ENCODE measurements around the gene ISL2.

The ISL2 gene

DNA sequence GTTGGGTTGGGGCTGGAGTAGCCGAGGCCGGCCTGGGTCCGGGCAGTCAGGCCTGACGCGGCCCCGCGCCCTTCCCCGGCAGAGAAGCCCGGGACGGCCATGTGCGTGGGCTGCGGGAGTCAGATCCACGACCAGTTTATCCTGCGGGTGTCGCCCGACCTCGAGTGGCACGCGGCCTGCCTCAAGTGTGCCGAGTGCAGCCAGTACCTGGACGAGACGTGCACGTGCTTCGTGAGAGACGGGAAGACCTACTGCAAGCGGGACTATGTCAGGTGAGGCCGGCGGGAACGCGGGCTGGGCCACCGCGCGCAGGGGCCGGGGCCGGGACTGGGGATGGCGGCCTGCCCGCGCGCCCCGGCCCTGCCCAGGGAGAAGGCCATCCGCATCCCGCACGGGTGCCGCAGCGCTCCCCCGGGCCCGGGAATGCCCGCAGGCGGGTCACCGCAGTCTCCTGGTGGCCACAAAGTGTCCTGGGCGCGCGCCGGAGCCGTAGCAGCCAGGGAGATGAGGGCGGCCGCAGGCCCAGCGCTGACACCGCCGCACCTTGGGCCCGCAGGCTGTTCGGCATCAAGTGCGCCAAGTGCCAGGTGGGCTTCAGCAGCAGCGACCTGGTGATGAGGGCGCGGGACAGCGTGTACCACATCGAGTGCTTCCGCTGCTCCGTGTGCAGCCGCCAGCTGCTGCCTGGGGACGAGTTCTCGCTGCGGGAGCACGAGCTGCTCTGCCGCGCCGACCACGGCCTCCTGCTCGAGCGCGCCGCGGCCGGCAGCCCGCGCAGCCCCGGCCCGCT lies 1.3 kb downstream of the ISL2 start:
- Histone ChIP-seq H3K27ac (ENCODE audit: low read depth, low read length, poor library complexity, severe bottlenecking) (no peak overlapping the region), H3K36me3 (ENCODE audit: insufficient read depth, low read length) (no peaks in the 10 kb centered on the region), H3K79me2 (ENCODE audit: insufficient read depth, low read length) (no peaks in the 10 kb centered on the region), H3K27me3 (ENCODE audit: insufficient read depth, low read length) (no peaks in the 10 kb centered on the region), H2AFZ (ENCODE audit: low read length) (no peak overlapping the region), H3F3A (ENCODE audit: insufficient read depth, low read length) (no peaks in the 10 kb centered on the region; the same call in 1 of the 2 replicates), H3K4me1 (ENCODE audit: insufficient read depth, low read length, severe bottlenecking) (peaks cover 56% of the 10 kb centered on the region), H4K20me1 (ENCODE audit: insufficient read depth, low read length) (no peaks in the 10 kb centered on the region), H3K9me2 (ENCODE audit: low read depth, low read length) (no peaks in the 10 kb centered on the region), H3K9me3 (ENCODE audit: low read length) (no peaks in the 10 kb centered on the region), H3K4me2 (ENCODE audit: low read length) (peak overlapping the region; percentile 69), H3K9ac (ENCODE audit: low read length) (no peak overlapping the region), H3K4me3 (ENCODE audit: low read depth, low read length, poor library complexity, severe bottlenecking) (peak overlapping the region; percentile 55)
- TF ChIP-seq, protein P1, sequence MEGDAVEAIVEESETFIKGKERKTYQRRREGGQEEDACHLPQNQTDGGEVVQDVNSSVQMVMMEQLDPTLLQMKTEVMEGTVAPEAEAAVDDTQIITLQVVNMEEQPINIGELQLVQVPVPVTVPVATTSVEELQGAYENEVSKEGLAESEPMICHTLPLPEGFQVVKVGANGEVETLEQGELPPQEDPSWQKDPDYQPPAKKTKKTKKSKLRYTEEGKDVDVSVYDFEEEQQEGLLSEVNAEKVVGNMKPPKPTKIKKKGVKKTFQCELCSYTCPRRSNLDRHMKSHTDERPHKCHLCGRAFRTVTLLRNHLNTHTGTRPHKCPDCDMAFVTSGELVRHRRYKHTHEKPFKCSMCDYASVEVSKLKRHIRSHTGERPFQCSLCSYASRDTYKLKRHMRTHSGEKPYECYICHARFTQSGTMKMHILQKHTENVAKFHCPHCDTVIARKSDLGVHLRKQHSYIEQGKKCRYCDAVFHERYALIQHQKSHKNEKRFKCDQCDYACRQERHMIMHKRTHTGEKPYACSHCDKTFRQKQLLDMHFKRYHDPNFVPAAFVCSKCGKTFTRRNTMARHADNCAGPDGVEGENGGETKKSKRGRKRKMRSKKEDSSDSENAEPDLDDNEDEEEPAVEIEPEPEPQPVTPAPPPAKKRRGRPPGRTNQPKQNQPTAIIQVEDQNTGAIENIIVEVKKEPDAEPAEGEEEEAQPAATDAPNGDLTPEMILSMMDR (IDR thresholded peaks at IDR 0.05; ENCODE audit: low read length) = no peak
- no peak for TF ChIP-seq EZH2 (IDR thresholded peaks at IDR 0.05; ENCODE audit: borderline replicate concordance, low read length)

DNA sequence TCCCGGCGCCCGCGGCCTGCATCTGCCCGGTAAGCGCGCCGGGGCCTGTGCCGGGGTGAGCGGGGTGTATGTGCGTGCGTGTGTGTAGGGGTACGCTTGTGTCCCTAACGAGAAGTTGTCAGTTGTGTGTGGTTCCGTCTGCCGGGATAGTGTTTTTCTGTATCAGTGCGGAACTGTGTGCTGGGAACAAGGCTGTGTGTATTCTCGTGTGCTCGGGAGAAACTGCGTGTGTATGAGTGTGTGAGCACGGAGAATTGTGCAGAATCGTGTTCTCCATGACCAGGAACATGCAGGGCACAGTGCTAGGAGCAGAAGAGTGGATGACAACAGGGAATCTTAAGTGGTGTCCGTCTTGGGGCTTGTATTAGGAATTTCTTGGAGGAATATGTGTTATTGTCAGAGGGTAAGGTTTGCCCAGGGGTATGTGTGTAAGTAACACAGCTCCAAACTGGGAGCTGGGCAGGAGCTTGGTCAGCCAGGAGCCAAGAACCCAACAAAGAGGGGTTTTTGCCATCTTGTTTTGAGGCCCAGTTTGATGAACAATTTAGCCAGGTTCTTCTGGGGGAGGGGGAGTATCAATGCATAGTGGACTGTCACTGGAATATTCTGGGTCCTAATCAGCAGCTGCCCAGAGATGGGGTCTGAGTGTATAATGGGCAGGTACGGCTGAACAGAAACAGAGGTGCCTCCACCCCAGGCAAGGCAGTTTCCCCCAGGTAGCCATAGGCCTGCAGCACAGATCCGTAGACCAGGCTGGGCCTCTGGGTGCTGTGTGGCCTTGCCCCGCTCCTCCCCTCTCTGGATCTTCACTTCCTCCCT lies 2.1 kb downstream of the ISL2 start:
- Histone ChIP-seq H3F3A (ENCODE audit: insufficient read depth, low read length) (no peaks in the 10 kb centered on the region; the same call in 1 of the 2 replicates), H3K4me3 (ENCODE audit: low read depth, low read length, poor library complexity, severe bottlenecking) (peak overlapping the region; percentile 55), H3K9me2 (ENCODE audit: low read depth, low read length) (no peaks in the 10 kb centered on the region), H3K4me1 (ENCODE audit: insufficient read depth, low read length, severe bottlenecking) (peaks cover 56% of the 10 kb centered on the region), H3K79me2 (ENCODE audit: insufficient read depth, low read length) (no peaks in the 10 kb centered on the region), H3K9ac (ENCODE audit: low read length) (no peak overlapping the region), H2AFZ (ENCODE audit: low read length) (no peak overlapping the region), H3K4me2 (ENCODE audit: low read length) (peak overlapping the region; percentile 69), H3K27ac (ENCODE audit: low read depth, low read length, poor library complexity, severe bottlenecking) (no peak overlapping the region), H3K9me3 (ENCODE audit: low read length) (no peaks in the 10 kb centered on the region), H3K27me3 (ENCODE audit: insufficient read depth, low read length) (no peaks in the 10 kb centered on the region), H4K20me1 (ENCODE audit: insufficient read depth, low read length) (no peaks in the 10 kb centered on the region), H3K36me3 (ENCODE audit: insufficient read depth, low read length) (no peaks in the 10 kb centered on the region)
- TF ChIP-seq EZH2 (IDR thresholded peaks at IDR 0.05; ENCODE audit: borderline replicate concordance, low read length) = no peak
- TF ChIP-seq, protein P1 (IDR thresholded peaks at IDR 0.05; ENCODE audit: low read length) = no peak

DNA sequence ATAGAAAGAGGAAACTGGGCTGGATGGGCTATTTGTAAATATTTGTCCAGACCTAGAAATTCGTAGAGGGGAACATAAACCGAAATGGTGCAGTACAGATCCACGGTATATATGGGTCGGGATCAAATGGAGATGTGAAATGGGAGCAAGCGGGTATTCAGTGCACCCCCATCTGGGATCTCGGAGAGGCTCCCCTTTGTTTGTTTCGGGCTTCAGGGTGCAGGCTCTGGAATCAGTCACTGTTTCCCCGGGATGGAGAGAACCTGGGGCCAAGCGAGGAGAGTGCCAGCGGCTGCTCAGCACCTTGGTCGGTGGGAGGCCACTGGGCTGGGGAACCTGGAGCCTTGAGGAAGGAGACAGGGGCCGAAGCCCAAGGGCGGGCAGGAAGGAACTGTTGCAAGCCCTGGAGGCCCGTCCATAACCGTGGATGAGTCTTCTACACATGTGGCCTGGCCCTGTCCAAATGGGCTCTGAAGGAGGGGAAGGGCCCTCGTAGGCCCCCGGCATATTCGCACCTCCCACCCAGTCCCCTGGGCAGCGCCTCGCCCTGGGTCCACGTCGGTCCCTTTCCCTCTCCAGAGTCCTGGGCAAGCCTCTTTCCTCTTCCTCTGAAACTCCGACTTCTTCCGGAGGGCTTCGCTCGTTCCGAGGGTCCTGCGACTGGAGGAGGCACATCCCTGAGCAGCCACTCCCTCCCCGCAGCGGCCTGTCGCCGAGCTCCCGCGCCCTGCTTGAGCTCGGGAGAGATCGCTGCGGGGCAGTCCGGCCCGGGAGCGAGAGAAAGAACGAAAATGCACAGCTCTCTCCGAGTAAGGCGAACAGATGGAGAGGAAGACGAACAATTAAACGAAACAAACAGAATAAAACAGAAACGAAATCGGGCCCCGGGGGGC lies 3.0 kb downstream of the ISL2 start:
- no peaks in the 10 kb centered on the region for H3K9me2 ChIP-seq (ENCODE audit: low read depth, low read length)
- H3K4me3 ChIP-seq (ENCODE audit: low read depth, low read length, poor library complexity, severe bottlenecking) = peak overlapping the region; percentile 59
- H3K36me3 ChIP-seq (ENCODE audit: insufficient read depth, low read length) = no peaks in the 10 kb centered on the region
- no peak overlapping the region for H3K27ac ChIP-seq (ENCODE audit: low read depth, low read length, poor library complexity, severe bottlenecking)
- H3K4me1 ChIP-seq (ENCODE audit: insufficient read depth, low read length, severe bottlenecking) = peaks cover 56% of the 10 kb centered on the region
- no peak overlapping the region for H2AFZ ChIP-seq (ENCODE audit: low read length)
- TF ChIP-seq, protein P1 (IDR thresholded peaks at IDR 0.05; ENCODE audit: low read length) = no peak
- no peak for TF ChIP-seq EZH2 (IDR thresholded peaks at IDR 0.05; ENCODE audit: borderline replicate concordance, low read length)
- H3F3A ChIP-seq (ENCODE audit: insufficient read depth, low read length) = no peaks in the 10 kb centered on the region; the same call in 1 of the 2 replicates
- H3K27me3 ChIP-seq (ENCODE audit: insufficient read depth, low read length) = no peaks in the 10 kb centered on the region
- no peaks in the 10 kb centered on the region for H3K9me3 ChIP-seq (ENCODE audit: low read length)
- peak overlapping the region; percentile 69 for H3K4me2 ChIP-seq (ENCODE audit: low read length)
- H3K9ac ChIP-seq (ENCODE audit: low read length) = peak overlapping the region; percentile 40; the same call in 1 of the 2 replicates
- H3K79me2 ChIP-seq (ENCODE audit: insufficient read depth, low read length) = no peaks in the 10 kb centered on the region
- no peaks in the 10 kb centered on the region for H4K20me1 ChIP-seq (ENCODE audit: insufficient read depth, low read length)
